IMR-90 (cell line): ENCODE measurements around the gene DUSP16. TPM values are rescaled to one million over a fixed set of nuclear protein-coding genes. Genes with fewer than 3 reads are reported as not detected.

Experiments
- ATAC-seq: fragments of 200-7000 bp; cut with Tn5 transposase; 2 replicates; pipeline ENCODE4 v1.9.1; 2020; ENCODE audit warnings: low read depth, mild to moderate bottlenecking, moderate library complexity
- BruUV-seq: library from RNA; stranded (reverse); fragments of 400-500 nt; replicated peaks from 2 replicates; lab custom pipeline; 2021; lab: Mats Ljungman, UMichigan
- CTCF ChIA-PET: fragments of 300-600 bp; formaldehyde crosslinking; extraction: SDS; loops from one replicate; lab custom pipeline; 2021; ENCODE audit warnings: antibody characterized with exemption; lab: Yijun Ruan, JAX
- POLR2A ChIA-PET: fragments of 300-600 bp; sonication (Branson Sonifier 250); formaldehyde crosslinking; loops from one replicate; lab custom pipeline; 2022; ENCODE audit warnings: antibody characterized with exemption; ENCODE audit not compliant: unreplicated experiment; lab: Charles Lee
- DNase-seq: peaks from one replicate; pipeline ENCODE4 v3.0.0; 2013
- H2AFZ ChIP-seq: replicated peaks from 2 replicates; pipeline ENCODE3; 2013; ENCODE audit warnings: low read length, mild to moderate bottlenecking; ENCODE audit not compliant: poor library complexity
- H2AK5ac ChIP-seq: 2 replicates; pipeline ENCODE4 v1.6.1; 2013; ENCODE audit warnings: low read depth, low read length, inconsistent platforms
- H2AK9ac ChIP-seq: replicated peaks from 2 replicates; pipeline ENCODE3; 2013; ENCODE audit warnings: mild to moderate bottlenecking, low read depth, low read length, moderate library complexity; ENCODE audit not compliant: poor library complexity
- H2BK120ac ChIP-seq: 2 replicates; pipeline ENCODE4 v1.6.1; 2013; ENCODE audit warnings: low read depth, low read length, inconsistent platforms
- H2BK15ac ChIP-seq: 3 replicates; pipeline ENCODE4 v1.6.1; 2013; ENCODE audit warnings: low read depth, low read length, inconsistent platforms
- H2BK20ac ChIP-seq: 2 replicates; pipeline ENCODE4 v1.6.1; 2013; ENCODE audit warnings: low read depth, mild to moderate bottlenecking, inconsistent platforms, low read length, moderate library complexity
- H2BK5ac ChIP-seq: 2 replicates; pipeline ENCODE4 v1.6.1; 2013; ENCODE audit warnings: mild to moderate bottlenecking, low read depth, low read length, inconsistent platforms; ENCODE audit not compliant: poor library complexity, severe bottlenecking
- H3K14ac ChIP-seq: replicated peaks from 2 replicates; pipeline ENCODE4 v1.6.1; 2013; ENCODE audit warnings: low read depth, low read length, inconsistent platforms
- H3K18ac ChIP-seq: 2 replicates; pipeline ENCODE4 v1.6.1; 2013; ENCODE audit warnings: low read depth, low read length, control low read depth
- H3K23ac ChIP-seq: 2 replicates; pipeline ENCODE4 v1.6.1; 2013; ENCODE audit warnings: low read depth, low read length, inconsistent platforms
- H3K27ac ChIP-seq: 2 replicates; pipeline ENCODE4 v1.5.1; 2013; ENCODE audit warnings: mild to moderate bottlenecking, control low read depth, low read length; ENCODE audit not compliant: insufficient read depth
- H3K27me3 ChIP-seq: 2 replicates; pipeline ENCODE4 v1.6.1; 2013; ENCODE audit warnings: low read length; ENCODE audit not compliant: control insufficient read depth, insufficient read depth
- H3K36me3 ChIP-seq: 2 replicates; pipeline ENCODE4 v1.6.1; 2013; ENCODE audit warnings: low read length, mixed read lengths; ENCODE audit not compliant: control insufficient read depth, insufficient read depth
- H3K4ac ChIP-seq: 2 replicates; pipeline ENCODE4 v1.6.1; 2013; ENCODE audit warnings: low read depth, low read length, inconsistent platforms
- H3K4me1 ChIP-seq: 2 replicates; pipeline ENCODE4 v1.6.1; 2013; ENCODE audit warnings: low read length, mixed read lengths; ENCODE audit not compliant: control insufficient read depth, insufficient read depth
- H3K4me2 ChIP-seq: 2 replicates; pipeline ENCODE4 v1.6.1; 2013; ENCODE audit warnings: low read depth, mild to moderate bottlenecking, control low read depth, low read length, moderate library complexity
- H3K4me3 ChIP-seq: 2 replicates; pipeline ENCODE4 v1.5.1; 2013; ENCODE audit warnings: low read depth, mild to moderate bottlenecking, control low read depth, low read length, moderate library complexity; ENCODE audit not compliant: insufficient read depth
- H3K56ac ChIP-seq: 2 replicates; pipeline ENCODE4 v1.6.1; 2013; ENCODE audit warnings: low read length, inconsistent platforms; ENCODE audit not compliant: insufficient read depth; ENCODE audit errors: extremely low read depth
- H3K79me1 ChIP-seq, 2 experiments: 2 replicates each; pipeline ENCODE4 v1.6.1; 2013; ENCODE audit warnings: low read length in 2 of 2, inconsistent platforms in 1 of 2, low read depth in 1 of 2
- H3K9ac ChIP-seq: 2 replicates; pipeline ENCODE4 v1.6.1; 2013; ENCODE audit warnings: low read depth, low read length, control low read depth
- H3K9me1 ChIP-seq: 2 replicates; pipeline ENCODE4 v1.6.1; 2013; ENCODE audit warnings: low read length, inconsistent platforms; ENCODE audit not compliant: insufficient read depth
- H3K9me3 ChIP-seq: 2 replicates; pipeline ENCODE4 v1.6.1; 2013; ENCODE audit warnings: low read length; ENCODE audit not compliant: control insufficient read depth, insufficient read depth
- H4K20me1 ChIP-seq: 2 replicates; pipeline ENCODE4 v1.6.1; 2013; ENCODE audit warnings: low read length, inconsistent platforms; ENCODE audit not compliant: insufficient read depth
- H4K5ac ChIP-seq: 2 replicates; pipeline ENCODE4 v1.6.1; 2013; ENCODE audit warnings: mild to moderate bottlenecking, low read depth, low read length, control low read depth
- H4K8ac ChIP-seq, 2 experiments: 2 replicates each; pipeline ENCODE4 v1.6.1; 2013; ENCODE audit warnings: low read depth in 2 of 2, low read length in 2 of 2, control low read depth in 1 of 2, inconsistent platforms in 1 of 2
- H4K91ac ChIP-seq: 2 replicates; pipeline ENCODE4 v1.6.1; 2013; ENCODE audit warnings: low read depth, low read length, inconsistent platforms; ENCODE audit not compliant: insufficient read depth
- NFE2L2 ChIP-seq: fragments of 150-350 bp; IDR thresholded peaks from 2 replicates; pipeline ENCODE4 v1.6.1; 2016; ENCODE audit warnings: low read depth, mild to moderate bottlenecking, low read length
- WGBS, 2 experiments: methylation state at CpG; one replicate each; pipeline versions ENCODE4 v1.1.5 to v1.1.7; 2013; ENCODE audit warnings: missing lambda C conversion rate in 2 of 2; ENCODE audit not compliant: insufficient read length in 1 of 2; ENCODE audit errors: extremely low coverage in 2 of 2; 5-methylcytosine and 5-hydroxymethylcytosine counted together
- dilution Hi-C: fragments of 300-500 bp; cut with HindIII; formaldehyde crosslinking; loops from one replicate; pipeline ENCODE4 v1.14.3; 2018; ENCODE audit warnings: low sequenced_read_pairs; ENCODE audit not compliant: unreplicated experiment
- in situ Hi-C: fragments of 300-500 bp; cut with MboI; formaldehyde crosslinking; loops from 3 replicates; pipeline ENCODE4 v1.14.3; 2019; ENCODE audit warnings: low sequenced_read_pairs, inconsistent platforms, mixed read lengths
- intact Hi-C: fragments of 100-400 bp; cut with micrococcal nuclease; formaldehyde crosslinking; loops from 2 replicates; pipeline ENCODE4 v1.10.0; 2022
- polyA plus RNA-seq, 3 experiments: library from polyadenylated mRNA; depleted of rRNA; stranded (reverse); fragments of >200 nt; gene quantifications; 2 replicates each; pipeline ENCODE4 v1.2.3, GENCODE V29; 2012; ENCODE audit warnings: low replicate concordance in 1 of 3
- total RNA-seq: library from RNA; depleted of rRNA; stranded (reverse); fragments of >200 nt; gene quantifications from 2 replicates; pipeline ENCODE4 v1.2.3, GENCODE V29; 2012

DUSP16 gene
- total and polyA plus RNA-seq, 2 of the 4 experiments (the other 2 are of a cell fraction), result 4.7 to 10.0 TPM

DNA sequence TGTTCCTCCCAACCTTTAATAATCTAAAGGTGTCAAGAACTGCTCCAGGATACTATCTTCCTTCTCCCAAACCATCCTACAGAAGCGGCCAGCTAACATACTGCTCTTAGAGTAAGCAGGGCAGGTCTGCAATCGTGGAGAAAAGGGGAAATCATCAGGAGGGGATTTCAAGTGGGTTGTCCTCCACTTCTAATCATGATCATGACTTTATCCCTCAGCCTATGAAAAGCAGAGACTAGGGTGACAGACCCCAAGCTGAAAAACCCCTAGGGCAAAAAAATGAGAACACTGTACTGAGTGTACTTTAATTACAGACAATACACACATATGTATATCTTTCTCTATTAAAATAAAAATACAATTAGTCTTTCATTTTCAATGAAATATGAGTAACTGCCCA is 13.9 kb downstream of the DUSP16 start:
- no peak overlapping the region for H4K8ac ChIP-seq
- no peak overlapping the region for H3K14ac ChIP-seq
- no peak overlapping the region for H3K56ac ChIP-seq
- H3K18ac ChIP-seq, result no peak overlapping the region
- H2BK120ac ChIP-seq, result no peak overlapping the region
- dilution Hi-C loops (no loop called here), intact Hi-C loops (no loop called here), in situ Hi-C loops (no loop called here)
- H3K79me1 ChIP-seq, result peaks cover 13 to 14% of the 10 kb centered on the region in 2 experiments; a peak in 3 of 4 replicates
- no peak overlapping the region for H3K23ac ChIP-seq
- POLR2A ChIA-PET, result no interaction called here
- no peak overlapping the region for H2BK15ac ChIP-seq
- no peak overlapping the region for H3K4me2 ChIP-seq
- H2BK20ac ChIP-seq, result no peak overlapping the region
- CTCF ChIA-PET, result no interaction called here
- no CpG with 5 or more reads among the region's 2 CpGs for WGBS, 2 experiments
- H3K9me1 ChIP-seq, result no peaks in the 10 kb centered on the region
- H3K4me1 ChIP-seq, result peaks cover 2% of the 10 kb centered on the region; the same call in 1 of the 2 replicates
- no peaks in the 10 kb centered on the region for H3K9me3 ChIP-seq
- no peak overlapping the region for H2AFZ ChIP-seq
- H3K27me3 ChIP-seq, result no peaks in the 10 kb centered on the region
- H2AK5ac ChIP-seq, result no peak overlapping the region
- no peak overlapping the region for H3K9ac ChIP-seq
- H3K27ac ChIP-seq, result no peak overlapping the region
- no peaks in the 10 kb centered on the region for H3K36me3 ChIP-seq
- BruUV-seq, result no TSS peak
- H3K4ac ChIP-seq, result no peak overlapping the region
- H4K91ac ChIP-seq, result no peak overlapping the region
- no peak overlapping the region for H2AK9ac ChIP-seq
- no peaks in the 10 kb centered on the region for H4K20me1 ChIP-seq
- H3K4me3 ChIP-seq, result no peak overlapping the region
- no peak for TF ChIP-seq NFE2L2
- no peak overlapping the region for H2BK5ac ChIP-seq
- H4K5ac ChIP-seq, result no peak overlapping the region
- DNase-seq (no peak), ATAC-seq (no peak)
